ENCODE data around the gene SETD4. TPM values are rescaled to one million over a fixed set of nuclear protein-coding genes. Genes with fewer than 3 reads are reported as not detected.

Gene SETD4
- total and polyA plus RNA-seq, 7 donors = 4.8 to 19.9 (median 14.3) TPM

GRCh38 chr21:35984654-35985361, 75.5 kb downstream of the SETD4 start:
- Histone ChIP-seq H3K27me3 (peaks cover 0 to 13% (median 0%) of the 10 kb centered on the region in 3 donors), H3K9me3 (no peaks in the 10 kb centered on the region), H3K36me3 (no peaks in the 10 kb centered on the region), H3K4me1 (no peaks in the 10 kb centered on the region), H3K4me3 (no peak overlapping the region), H3K27ac (no peak overlapping the region)
- no peak for TF ChIP-seq EP300 (IDR thresholded peaks at IDR 0.05)
- no peak for TF ChIP-seq POLR2AphosphoS5 (IDR thresholded peaks at IDR 0.05)
- no peak for TF ChIP-seq POLR2A (IDR thresholded peaks at IDR 0.05)
- TF ChIP-seq CTCF (IDR thresholded peaks at IDR 0.05) = no peak
- 71 to 92% methylated on average over 11 of the region's 11 CpGs for WGBS, 2 donors
- intact Hi-C loops (cut with DNase I) = no loop called here
- no peak for DNase-seq

Small RNA genes within 50 kb of the gene (small RNA-seq; reads per million reads assigned to genes)
- gene RNU6-992P = 0 reads per million in 3 donors

Other genes with a start within 250 kb of the SETD4 start
- gene CBR1, start 9.5 kb upstream of the SETD4 start, total RNA-seq = 100 to 1,000 TPM; 102 to 264 (median 159) TPM
- 100 to 1,000 TPM; 110 to 214 (median 180) TPM for gene CBR1, start 9.5 kb upstream of the SETD4 start, polyA plus RNA-seq
- gene CBR3, start 74.6 kb upstream of the SETD4 start, total RNA-seq = 10 to 100 TPM in 3 of 4 donors, 1 to 10 TPM in 1; 3.5 to 17.8 (median 15.5) TPM
- 10 to 100 TPM in 1 of 3 donors, 1 to 10 TPM in 2; 2.3 to 10.2 (median 8.9) TPM for gene CBR3, start 74.6 kb upstream of the SETD4 start, polyA plus RNA-seq
- 10 to 100 TPM in 2 of 4 donors, 1 to 10 TPM in 2; 7.4 to 14.7 (median 9.8) TPM for gene DOP1B, start 96.3 kb upstream of the SETD4 start, total RNA-seq
- 10 to 100 TPM; 12.5 to 20.7 (median 13.8) TPM for gene DOP1B, start 96.3 kb upstream of the SETD4 start, polyA plus RNA-seq